ENCODE data around the gene SMAD5.

DNA sequence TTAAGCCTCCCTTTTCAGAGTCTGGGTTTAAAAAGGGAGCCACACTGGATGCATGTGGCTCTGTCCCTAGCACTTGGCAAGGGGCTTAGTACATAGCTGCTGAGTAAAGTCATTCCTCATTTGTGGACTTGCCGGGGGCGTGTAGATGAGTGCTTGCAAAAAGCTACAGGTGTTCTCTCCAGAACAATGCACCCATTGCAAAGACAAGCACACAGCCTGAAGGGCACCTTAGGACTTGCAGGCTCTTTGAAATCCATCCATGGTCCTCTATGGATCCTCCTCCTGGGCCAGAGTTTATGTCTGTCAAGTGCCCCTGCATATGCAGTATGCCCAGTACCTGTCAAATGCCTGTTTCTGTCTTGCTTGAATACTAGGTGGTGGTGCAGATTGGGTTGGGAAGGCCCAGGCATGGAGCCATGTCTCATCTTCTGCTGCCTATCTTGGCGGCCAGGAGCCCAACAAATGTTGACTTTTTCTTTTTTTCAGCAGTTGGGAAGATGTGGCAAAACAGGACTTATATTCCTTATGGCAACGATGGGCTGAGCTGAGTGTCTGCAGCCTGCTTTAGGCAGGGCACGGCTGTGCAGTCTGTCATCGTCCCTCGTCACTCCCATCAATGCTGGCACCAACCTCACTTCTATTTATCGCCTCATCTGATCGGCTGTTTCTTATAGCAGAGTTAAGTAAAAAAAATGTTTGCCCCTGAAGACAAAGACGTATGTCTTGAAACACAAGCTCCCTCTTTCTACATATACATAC lies 78.8 kb downstream of the SMAD5 start:
- TF ChIP-seq, protein P1, sequence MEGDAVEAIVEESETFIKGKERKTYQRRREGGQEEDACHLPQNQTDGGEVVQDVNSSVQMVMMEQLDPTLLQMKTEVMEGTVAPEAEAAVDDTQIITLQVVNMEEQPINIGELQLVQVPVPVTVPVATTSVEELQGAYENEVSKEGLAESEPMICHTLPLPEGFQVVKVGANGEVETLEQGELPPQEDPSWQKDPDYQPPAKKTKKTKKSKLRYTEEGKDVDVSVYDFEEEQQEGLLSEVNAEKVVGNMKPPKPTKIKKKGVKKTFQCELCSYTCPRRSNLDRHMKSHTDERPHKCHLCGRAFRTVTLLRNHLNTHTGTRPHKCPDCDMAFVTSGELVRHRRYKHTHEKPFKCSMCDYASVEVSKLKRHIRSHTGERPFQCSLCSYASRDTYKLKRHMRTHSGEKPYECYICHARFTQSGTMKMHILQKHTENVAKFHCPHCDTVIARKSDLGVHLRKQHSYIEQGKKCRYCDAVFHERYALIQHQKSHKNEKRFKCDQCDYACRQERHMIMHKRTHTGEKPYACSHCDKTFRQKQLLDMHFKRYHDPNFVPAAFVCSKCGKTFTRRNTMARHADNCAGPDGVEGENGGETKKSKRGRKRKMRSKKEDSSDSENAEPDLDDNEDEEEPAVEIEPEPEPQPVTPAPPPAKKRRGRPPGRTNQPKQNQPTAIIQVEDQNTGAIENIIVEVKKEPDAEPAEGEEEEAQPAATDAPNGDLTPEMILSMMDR (IDR thresholded peaks at IDR 0.05; ENCODE audit: poor library complexity), result no peak
- no peak for TF ChIP-seq EZH2 (IDR thresholded peaks at IDR 0.05; ENCODE audit: borderline replicate concordance)
